Measurements from ENCODE around the gene DQX1. TPM values are rescaled to one million over a fixed set of nuclear protein-coding genes. Genes with fewer than 3 reads are reported as not detected.
A peak's percentile ranks its signal among the peaks of the same experiment; 100 is the strongest.

DQX1 gene
- total RNA-seq, 1 experiment from 2014 or later, result 1.1 TPM

DNA sequence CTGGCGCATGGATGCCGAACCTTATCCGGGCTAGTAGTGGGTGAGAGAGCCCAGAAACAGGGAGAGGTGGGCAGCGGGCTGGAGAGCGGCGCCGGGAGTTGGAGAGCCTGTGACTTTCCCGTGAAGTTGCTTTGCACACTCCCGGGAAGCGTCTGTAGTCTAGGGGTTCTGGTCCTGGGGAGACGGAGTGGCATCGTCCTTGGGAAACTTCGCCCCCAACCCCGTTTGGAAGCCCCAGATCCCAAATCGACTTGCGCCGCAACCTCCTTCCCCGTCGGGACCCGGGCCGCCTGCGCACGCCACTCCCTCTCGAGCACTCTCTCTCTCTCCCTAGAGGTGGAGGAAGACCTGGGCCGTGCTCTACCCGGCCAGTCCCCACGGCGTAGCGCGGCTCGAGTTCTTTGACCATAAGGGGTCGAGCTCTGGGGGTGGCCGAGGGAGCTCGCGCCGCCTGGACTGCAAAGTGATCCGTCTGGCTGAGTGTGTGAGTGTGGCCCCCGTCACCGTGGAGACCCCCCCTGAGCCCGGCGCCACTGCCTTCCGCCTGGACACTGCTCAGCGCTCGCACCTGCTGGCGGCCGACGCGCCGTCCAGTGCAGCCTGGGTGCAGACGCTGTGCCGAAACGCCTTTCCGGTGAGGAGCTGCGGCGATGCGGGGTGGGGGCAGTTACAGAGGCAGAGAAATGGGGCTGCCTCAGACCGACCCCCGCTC, 28.9 kb upstream of the DQX1 start:
- DNase-seq (ENCODE audit: low read depth), result peak; percentile 57

DNA sequence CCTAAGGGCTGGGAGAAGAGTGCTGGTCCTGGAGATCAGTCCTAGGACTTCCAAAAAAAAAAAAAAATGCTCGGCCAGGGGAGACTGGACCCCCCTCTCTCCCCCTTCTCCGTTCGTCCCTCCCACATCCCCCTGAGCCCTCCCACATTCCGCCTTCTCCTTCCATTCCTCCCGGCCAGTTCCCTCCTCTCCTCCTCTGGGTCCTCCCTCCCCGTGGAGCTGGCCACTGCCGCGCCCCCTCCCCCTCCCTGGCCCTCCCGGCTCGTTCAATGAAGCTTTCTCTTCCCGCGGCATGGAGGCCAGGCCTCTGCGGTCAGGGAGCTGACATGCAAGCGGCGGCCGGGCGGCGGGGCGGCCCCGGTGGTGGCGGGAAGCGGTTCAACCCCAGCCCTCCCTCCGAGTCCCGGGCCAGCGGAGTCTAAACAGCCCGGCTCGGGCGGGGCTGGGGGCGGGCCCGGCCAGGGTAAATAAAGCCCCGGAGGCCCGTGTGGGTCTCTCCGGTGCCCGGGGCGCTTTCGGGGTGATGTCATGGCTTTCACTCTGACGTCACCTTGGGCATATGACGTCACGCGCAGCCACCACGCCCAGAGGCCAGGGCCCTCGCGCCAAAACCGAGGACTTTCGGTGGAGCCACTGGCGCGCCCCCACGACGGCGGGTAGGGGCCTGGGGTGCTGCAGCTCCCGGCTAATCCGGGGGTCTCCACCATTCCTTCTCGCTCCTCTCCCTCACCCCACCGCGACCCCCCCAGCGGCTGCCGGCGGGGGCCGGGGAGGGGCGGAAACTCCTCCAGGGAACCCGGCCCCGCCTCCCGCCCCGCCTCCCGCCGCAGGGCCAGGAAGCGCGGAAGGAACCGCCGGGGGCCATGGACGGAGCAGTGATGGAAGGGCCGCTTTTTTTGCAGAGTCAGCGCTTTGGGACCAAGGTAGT, 28.1 kb upstream of the DQX1 start, which contains the start of the genes DOK1 and LOXL3:
Gene DOK1 (plus strand): TSS at position 829 of the 928 bp plus-strand sequence. CDS start 35 bp downstream, at position 864.
Gene LOXL3 (minus strand): TSS at position 51 of the 928 bp plus-strand sequence. CDS start 1,308 bp downstream, outside the sequence.
- peak; percentile 92 for DNase-seq (ENCODE audit: low read depth)

DNA sequence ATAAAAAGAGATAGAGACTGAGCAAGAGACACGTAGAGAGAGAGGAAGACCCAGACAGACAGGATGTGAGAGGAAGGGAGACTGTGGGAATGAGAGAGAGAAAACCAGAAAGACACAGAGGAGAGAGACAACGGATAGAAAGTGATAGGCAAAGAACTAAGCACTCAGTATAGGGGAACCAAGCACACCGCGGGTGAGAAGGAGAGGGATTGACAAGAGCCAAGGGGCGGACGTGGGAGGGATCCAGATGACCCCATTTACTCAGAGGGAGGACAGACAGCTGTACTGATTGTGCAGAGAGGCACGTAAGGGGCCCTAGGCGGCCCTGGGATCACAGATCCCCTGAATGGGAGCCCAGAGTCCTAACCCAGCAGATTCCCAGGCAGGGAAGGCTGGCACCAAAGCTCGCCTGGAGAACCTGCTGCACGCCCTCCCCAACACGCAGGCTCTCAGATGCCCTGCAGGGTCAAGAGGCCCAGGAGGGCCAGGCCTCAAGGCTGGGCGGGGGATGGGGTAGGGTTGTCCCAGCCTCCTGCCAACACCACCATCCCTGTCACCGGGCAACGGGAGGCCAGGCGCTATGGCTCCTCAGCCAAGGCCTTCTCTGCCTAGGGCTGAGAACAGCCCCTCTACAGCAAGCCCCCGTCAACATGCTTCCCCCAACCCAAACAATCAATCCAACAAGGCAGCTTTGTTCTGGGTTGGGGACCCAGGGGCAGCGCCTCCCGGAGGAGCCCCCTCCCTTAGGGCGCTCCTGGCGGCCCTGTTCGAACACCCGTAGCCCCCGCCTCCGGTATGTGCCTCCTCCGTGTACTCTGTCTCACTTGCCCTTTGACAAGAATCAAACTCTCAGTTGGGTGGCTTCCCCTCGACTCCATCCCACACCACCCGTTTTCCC, 27.1 kb upstream of the DQX1 start:
- DNase-seq (ENCODE audit: low read depth), result peak; percentile 52

DNA sequence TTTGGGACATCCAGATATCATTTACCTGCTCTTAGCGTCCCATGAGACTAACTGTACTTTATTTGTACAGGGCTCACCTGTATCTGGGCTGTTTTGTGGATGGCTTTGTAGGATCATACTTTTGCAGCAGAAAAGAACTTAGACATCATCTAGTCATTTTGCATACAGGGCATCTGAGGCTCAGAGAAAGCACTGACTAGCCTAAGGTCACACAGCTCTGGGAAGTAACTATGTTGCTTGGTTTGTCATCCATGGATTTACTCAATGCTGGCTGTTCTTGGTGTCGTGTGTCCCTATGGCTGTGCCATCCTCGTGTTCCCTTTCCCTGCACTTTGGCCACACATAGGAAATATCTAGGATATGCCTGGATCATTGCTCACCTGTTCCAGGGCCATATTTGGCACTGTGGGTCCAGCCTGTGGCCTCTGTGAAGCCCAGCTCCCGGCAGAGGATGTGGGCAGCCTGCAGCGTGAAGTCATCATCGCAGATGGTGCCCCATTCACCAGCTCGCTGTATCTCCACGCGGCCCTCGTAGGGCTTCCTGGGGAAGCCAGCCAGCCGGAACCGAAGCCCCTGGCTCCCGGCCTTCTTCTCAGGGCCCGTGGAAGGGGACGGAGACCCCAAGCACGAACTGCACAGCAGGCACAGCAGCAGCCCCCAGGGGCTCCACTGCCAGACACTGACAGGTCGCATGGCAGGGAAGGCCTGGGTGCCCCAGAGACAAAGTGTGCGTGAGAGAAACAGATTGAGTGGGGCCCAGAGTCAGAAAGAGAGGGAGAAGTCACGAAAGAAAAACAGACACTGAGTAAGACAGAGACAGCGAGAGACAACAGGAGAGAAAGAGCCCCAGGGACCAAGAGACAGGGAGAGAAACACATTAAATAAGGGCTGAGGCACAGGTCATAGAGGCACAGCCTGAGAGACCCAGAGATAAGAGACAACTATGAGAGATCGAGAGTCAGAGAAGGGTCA, 26.2 kb upstream of the DQX1 start:
- peak; percentile 45 for DNase-seq (ENCODE audit: low read depth)

DNA sequence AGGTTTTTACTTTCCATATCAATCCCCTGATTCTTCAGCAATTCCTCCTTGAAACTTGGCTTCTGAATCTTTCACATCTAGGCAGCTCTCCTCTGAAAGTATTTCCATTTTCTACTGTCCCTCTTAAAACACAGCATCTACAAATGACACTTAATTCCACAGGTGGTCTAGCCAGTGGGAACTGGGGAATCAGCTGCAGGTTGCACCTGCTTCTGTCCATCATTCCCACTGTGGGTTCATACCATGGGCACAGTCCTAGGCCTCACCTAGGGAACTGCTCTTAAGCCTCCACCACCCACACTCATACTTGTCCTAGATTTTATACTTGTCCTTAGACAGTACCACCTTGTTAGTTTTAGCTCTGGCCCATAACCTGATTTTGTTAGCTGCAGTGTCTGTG, 25.5 kb upstream of the DQX1 start:
- DNase-seq (ENCODE audit: low read depth), result no peak

DNA sequence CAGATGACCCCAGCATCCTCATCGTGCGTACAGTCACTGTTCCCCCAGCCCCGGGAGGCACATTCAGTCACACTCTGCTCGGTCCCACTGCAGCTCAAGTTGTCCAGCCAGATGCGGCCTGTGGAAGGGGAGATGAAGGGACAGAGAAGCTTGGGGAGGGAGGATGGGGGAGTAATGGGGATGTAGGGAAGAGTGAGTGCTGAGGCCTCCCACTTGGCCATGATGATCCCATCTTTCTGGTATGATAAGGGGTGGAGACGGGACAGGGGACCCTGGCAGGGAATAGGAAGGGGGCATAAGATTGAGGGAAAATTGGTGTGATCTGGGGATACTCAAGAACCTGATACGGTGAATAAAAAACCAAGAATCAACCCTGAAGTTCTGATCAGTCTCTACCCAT, 24.2 kb upstream of the DQX1 start:
- no peak for DNase-seq (ENCODE audit: low read depth)

DNA sequence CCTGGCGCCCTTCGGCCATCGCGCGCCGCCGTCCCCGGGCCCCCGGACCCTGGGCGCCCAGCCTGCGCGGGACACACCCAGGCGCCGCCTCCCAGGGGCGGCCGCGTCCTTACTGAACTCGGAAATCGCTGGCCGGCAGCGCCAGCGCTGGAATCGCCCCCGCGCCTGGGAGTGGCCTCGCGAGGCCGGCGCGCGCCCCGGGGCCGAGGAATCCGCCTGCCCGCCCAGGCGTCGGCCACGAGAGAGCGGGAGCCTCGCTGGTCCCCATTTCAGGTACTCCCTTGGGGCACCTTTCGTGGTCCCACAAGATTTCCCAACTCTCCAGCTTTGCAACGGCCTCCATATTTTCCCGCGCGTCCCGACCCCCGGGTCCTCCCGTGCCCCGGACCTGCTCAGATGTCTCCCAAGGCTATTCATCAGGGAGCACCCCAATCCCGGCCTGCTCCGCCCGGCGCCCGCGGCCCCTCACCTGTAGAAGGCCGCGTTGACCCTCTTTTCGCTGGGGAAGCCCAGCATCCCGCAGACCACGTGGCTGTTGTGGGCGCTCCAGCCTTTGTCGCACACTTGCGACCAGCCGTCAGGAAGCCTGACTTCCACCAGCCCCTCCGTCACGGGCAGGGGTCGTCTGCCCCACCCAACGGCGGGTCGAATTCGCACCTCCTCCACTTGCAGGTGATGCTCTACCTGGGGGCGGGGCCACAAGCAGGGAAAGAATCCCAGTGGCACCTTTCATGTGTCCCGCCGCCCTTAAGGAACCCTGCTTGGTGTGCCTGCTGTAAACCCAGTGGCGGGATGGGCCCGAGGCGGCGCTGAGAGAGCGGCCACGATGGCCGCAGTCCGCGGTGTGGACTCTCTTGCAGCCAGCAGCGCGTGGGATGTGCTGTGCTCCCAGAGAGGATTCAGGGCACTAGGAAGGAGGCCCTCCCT, 23.1 kb upstream of the DQX1 start:
- peak; percentile 73 for DNase-seq (ENCODE audit: low read depth)

DNA sequence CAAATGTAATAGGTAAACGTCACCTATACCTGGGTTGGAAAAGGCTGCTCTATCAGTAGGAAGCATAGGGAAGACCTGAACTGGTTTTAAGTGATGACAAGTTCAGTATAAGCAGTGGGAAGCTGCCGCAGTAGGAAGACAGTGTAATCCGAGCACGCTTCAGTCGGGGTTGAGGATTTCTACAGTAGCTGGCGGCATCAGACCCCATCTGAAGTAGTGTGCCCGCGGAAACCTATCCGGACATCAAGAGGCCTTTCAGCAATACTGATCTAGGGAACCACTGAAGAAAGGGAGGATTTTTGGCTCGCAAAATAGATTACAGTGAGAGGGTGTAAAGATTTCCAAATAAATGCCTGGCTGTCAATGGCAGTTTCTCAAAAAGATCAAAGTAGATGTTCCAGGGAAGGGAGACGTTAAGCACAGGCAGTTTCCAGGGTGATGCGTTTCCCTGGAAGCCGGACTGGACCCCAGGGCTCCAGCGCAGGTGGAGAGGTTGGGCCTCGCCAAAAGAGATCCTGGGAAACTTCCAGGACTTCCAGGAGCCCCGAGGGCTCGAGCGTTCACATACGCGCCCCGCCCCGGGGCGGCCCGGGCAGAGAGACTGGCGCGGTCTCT, 22.4 kb upstream of the DQX1 start:
- DNase-seq (ENCODE audit: low read depth), result no peak

DNA sequence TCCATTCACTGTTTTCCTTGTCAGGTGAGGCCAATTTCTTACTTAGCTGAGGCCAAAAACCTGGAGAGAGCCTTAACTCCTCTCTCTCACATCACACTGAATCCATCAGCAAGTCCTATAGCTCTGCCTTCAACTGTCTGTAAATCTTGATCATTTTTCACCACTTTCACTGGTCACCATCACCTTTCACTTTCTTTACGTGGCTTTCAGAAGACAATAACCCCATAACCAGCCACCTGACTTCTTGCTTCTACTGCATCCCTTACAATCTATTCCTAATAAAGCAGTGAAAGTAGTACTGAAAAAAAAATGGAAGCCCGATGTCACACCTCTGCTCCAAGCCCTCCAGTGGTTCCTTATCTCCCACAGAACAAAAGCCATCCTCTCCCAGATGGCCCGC, 20.0 kb upstream of the DQX1 start:
- DNase-seq (ENCODE audit: low read depth), result no peak

DNA sequence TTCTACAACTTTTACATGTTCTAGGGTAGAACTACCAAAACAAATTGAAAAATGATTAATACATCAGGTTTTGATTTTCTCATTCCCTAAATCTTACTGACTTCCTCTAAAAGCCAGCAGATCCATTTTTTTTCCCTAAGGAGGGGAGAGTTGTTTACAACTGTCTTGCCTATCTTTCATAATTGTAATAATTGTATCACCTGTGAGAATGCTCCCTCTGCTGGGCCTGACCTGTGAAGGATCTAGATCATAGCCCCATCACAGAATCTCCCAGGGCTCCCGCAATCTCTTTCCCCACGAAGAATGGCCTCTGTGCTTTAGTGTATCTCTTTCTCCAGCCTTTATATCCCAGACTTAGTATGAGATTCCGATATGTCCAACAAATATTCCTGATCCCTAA, 18.6 kb upstream of the DQX1 start:
- no peak for DNase-seq (ENCODE audit: low read depth)

DNA sequence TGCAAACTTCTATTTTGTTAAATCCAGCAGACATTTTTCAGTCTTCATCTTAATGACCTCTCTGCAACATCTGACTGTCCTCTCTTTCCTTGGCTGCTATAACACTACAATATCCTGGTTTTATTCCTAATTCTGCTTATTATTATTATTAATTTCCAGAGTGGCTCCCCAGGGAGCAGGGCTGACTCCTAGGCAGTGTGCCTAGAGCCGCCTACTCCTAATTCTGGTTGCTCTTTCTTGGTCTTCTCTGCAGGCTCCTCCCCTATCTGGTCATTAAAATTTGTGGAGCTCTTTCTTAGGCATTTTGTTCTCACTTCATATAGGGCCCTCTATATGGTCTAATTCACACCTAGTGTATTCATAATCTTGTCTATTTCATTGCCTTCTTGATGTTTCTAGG, 16.9 kb upstream of the DQX1 start:
- no peak for DNase-seq (ENCODE audit: low read depth)

DNA sequence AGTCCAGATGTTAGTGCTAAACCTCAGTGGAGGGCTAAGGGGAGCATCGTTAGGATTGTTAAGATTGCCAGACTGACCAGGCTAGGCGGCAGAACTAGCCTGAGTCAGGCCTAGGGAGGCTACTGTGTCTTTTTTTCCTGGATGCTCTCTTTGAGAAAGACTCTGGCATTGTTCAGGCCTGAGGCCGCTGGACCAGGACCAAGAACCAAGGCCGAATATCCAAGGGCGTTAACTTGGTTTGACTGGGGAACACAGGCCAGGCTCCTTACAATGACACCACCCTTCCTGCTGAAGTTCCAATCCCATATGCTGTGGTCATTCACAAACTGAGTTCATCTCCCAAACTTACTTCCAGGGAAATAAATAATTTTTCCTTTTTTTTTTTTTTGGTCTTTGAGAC, 14.3 kb upstream of the DQX1 start:
- DNase-seq (ENCODE audit: low read depth), result no peak

DNA sequence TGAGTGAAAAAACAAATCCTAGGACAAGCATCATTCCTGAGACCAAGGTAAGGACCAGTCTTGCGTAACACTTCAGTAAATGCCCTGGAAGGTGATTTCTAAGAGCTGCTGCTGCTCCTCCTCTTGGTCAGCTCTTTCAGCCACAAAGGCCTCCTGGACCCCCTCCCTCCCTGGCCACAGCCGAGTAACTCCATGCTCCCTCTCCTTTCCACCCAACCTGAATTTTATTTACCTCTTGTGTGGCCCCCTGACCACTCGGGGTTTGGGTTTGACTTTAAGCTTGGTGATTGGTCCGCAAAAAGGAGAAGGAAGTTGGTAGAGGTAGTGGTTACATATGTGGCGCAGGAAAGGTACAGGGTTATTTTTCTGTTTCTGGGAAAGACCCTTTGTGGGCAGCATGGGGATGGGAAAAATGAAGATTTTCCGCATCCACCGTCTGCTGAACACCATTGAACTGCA, 12.9 kb upstream of the DQX1 start:
- DNase-seq (ENCODE audit: low read depth), result no peak

DNA sequence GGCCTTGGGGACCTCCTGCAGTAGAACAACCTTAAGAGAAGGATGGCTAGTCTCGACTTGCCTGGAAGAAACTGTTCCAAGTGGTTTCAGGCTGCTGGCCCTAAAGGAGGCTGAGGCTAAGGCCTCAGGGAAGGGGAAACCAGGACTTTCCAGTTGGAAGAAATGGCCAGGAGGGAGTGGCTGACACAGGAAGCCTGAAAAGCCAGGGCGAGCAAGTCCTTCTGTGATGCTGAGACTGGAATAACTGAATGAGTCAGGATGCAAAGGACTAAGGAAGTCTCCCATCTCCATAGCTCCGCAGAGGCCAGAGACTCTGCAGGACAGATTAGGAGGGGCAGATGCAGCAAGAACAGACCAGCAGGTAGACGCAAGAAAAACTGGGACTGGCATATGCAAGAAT, 11.1 kb upstream of the DQX1 start:
- DNase-seq (ENCODE audit: low read depth), result no peak

DNA sequence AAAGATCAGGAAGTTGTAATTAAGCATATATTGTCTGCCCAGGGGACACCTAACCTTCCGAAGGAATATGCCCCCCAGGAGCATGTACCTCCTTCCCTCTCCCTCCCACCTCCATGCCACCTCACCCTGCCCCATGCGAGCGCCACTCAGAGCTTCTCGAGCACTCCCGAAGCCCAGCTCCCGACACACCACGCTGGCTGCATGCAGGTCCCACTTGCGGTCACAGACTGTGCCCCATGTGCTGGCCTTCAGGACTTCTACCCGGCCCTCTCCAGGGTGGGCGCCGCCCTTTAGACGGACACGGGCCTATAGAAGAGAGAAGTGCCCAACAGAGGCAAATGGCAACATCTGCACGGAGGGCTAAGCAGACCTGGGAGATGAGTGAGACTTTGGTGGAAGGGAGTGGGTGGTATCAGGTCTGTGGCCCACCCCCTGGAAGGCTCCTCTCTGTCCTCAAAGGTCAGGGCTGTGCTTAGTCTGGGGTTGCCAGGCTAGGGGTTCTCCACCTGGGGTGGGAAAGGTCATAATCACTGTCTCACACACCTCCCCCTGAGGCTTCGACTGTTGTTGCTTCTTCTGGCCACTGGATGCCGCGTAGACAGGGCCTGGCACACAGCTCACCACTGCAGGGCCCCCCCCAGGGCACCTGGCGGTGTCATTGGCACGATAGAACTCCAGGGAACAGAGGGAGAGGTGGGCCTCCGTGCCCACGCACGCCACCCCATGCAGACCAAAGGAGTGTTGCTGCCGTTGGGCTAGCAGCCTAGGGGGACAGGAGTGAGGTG, 10.3 kb upstream of the DQX1 start:
- DNase-seq (ENCODE audit: low read depth), result no peak

DNA sequence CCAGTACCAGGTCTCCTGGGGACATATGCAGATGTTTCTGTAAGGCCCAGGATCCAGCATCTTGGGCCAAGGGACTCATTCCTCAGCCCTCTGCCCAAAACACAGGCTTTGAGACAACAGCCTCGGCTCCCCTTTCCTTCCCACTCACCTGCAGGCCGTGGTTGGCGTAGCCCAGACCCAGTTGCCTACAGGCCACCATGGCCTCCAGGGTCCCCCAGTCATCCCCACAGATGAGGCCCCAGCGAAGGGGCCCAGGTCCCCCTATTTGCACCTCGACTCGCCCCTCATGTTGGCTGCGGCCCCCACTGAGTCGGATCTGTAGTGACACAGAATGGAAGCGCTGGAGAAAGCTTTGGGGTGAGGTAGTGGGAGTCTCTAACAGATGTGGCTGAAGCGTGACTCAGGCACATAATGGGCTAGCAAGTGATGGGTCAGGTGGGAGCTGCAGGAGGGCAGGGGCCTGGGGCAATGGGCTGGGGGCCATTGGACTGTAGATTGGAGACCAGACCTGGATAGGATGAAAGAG, 9.5 kb upstream of the DQX1 start:
- DNase-seq (ENCODE audit: low read depth), result no peak

DNA sequence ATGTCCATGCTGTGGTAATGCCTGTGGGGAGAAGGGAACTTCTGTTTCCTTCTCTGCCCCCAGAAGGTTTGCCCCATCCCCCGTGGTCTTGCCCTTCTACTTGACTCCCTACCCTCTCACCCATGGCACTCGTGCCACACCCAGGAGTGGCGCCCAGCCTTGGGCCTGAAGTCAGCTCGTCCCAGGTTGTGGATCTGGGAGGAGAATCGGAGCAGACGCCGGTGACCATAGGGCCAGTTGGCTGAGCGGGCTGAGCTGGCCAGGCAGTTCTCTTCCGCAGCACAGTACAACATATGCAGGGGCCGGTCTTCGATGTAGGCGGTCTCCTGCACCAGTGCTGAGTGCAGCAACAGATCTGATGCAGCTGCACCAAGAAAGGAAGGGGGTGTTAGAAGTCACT, 8.4 kb upstream of the DQX1 start:
- no peak for DNase-seq (ENCODE audit: low read depth)

DNA sequence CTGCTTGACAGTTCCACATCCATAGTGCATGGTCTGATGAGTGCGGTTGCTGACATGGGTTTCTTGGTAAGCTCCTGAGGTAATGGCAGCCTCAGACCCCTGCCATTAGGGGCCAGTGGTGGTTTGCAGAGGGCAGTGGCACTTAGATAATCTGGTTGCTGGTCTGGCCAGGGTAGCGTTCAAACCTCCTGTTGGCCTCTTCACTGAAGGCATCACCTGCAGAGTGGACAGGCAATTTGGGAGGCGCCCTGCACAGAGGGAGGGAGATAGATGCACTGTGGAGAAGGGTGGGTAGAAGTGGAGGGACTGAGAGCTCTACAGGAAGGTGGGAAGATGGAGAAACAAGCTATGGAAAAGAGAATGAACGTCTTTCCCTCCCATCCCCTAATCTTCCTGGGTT, 7.4 kb upstream of the DQX1 start:
- DNase-seq (ENCODE audit: low read depth), result no peak
